K562 (cell line): ENCODE results near the gene MBD3L4. TPM values are rescaled to one million over a fixed set of nuclear protein-coding genes. Genes with fewer than 3 reads are reported as not detected.

Source experiments
- ATAC-seq: fragments of 200-7000 bp; cut with Tn5 transposase; 3 replicates; pipeline ENCODE4 v1.9.1; 2020; ENCODE audit warnings: moderate library complexity
- BruUV-seq: library from RNA; stranded (reverse); fragments of 400-500 nt; replicated peaks from 2 replicates; lab custom pipeline; 2021; lab: Mats Ljungman, UMichigan
- CTCF ChIA-PET: fragments of 300-600 bp; formaldehyde crosslinking; extraction: SDS; loops from one replicate; lab custom pipeline; 2021; ENCODE audit warnings: low intra/inter-chr PET ratio; lab: Yijun Ruan, JAX
- POLR2A ChIA-PET: fragments of 300-600, 350-650 bp; sonication (Branson Sonifier 250); formaldehyde crosslinking; extraction: SDS; loops from one replicate; lab custom pipeline; 2021; ENCODE audit warnings: antibody characterized with exemption, inconsistent platforms; lab: Yijun Ruan, JAX
- DNase-seq, 4 experiments: peaks; one replicate each; pipeline versions ENCODE4 v3.0.0 to v3.0.0-alpha.2; 2011 to 2018; ENCODE audit warnings: low spot score in 3 of 4, mixed read lengths in 3 of 4; ENCODE audit errors: extremely low read depth in 1 of 4
- FAIRE-seq: peaks from 2 replicates; lab custom pipeline; 2011; peaks lifted over from hg19 to GRCh38; lab: Jason Lieb, UNC
- H2AFZ ChIP-seq: 2 replicates; pipeline ENCODE4 v1.6.0; 2011; ENCODE audit warnings: low read depth, low read length, control low read depth, inconsistent platforms
- H3K27ac ChIP-seq: fragments of 200-600 bp; 3 replicates; pipeline ENCODE4 v1.8.0; 2011; ENCODE audit warnings: low read depth, mild to moderate bottlenecking, control low read depth, inconsistent platforms, low read length, moderate library complexity, mixed read lengths; ENCODE audit errors: extremely low read depth
- H3K27me3 ChIP-seq, 2 experiments: fragments of 300-600 bp in 1 of 2; 2 replicates in 1 of 2; 3 replicates in 1 of 2; pipeline versions ENCODE4 v1.6.0 to v1.8.0; 2011; ENCODE audit warnings: inconsistent platforms in 2 of 2, low read length in 2 of 2, mild to moderate bottlenecking in 1 of 2, mixed read lengths in 1 of 2, moderate library complexity in 1 of 2; ENCODE audit not compliant: control insufficient read depth in 2 of 2, insufficient read depth in 2 of 2
- H3K36me3 ChIP-seq: fragments of 300-600 bp; 3 replicates; pipeline ENCODE4 v1.8.0; 2011; ENCODE audit warnings: mild to moderate bottlenecking, low read length, inconsistent platforms; ENCODE audit not compliant: control insufficient read depth, insufficient read depth
- H3K4me1 ChIP-seq, 2 experiments: fragments of 200-600 bp in 1 of 2; replicated peaks in 1 of 2; 2 replicates in 1 of 2; 3 replicates in 1 of 2; pipeline versions ENCODE4 v1.5.1 to v1.8.0; 2011; ENCODE audit warnings: inconsistent platforms in 2 of 2, low read length in 2 of 2, mild to moderate bottlenecking in 1 of 2, mixed read lengths in 1 of 2, moderate library complexity in 1 of 2; ENCODE audit not compliant: control insufficient read depth in 2 of 2, insufficient read depth in 2 of 2
- H3K4me2 ChIP-seq: 2 replicates; pipeline ENCODE4 v1.6.1; 2011; ENCODE audit warnings: low read length, control low read depth, inconsistent platforms, mixed read lengths; ENCODE audit not compliant: insufficient read depth
- H3K4me3 ChIP-seq: fragments of 200-600 bp; sonication (generic), shearing (Covaris generic); 2 replicates; pipeline ENCODE4 v1.5.1; 2016; ENCODE audit warnings: control low read depth, inconsistent platforms
- H3K79me2 ChIP-seq: fragments of 200-600 bp; 3 replicates; pipeline ENCODE4 v1.8.0; 2011; ENCODE audit warnings: low read length, inconsistent platforms; ENCODE audit not compliant: control insufficient read depth, insufficient read depth
- H3K9ac ChIP-seq, 2 experiments: 2 replicates each; pipeline versions ENCODE4 v1.6.0 to v1.6.1; 2011; ENCODE audit warnings: low read depth in 2 of 2, low read length in 2 of 2, control low read depth in 1 of 2, inconsistent platforms in 1 of 2, mild to moderate bottlenecking in 1 of 2, mixed read lengths in 1 of 2; ENCODE audit not compliant: insufficient read depth in 1 of 2
- H3K9me1 ChIP-seq: one replicate; pipeline ENCODE4 v1.6.0; 2011; ENCODE audit warnings: inconsistent platforms, mild to moderate bottlenecking, low read length, moderate library complexity; ENCODE audit not compliant: control insufficient read depth, insufficient read depth
- H3K9me3 ChIP-seq: replicated peaks from 2 replicates; pipeline ENCODE4 v1.5.1; 2011; ENCODE audit warnings: low read depth, low read length, inconsistent platforms; ENCODE audit not compliant: control insufficient read depth, insufficient read depth
- H4K20me1 ChIP-seq: replicated peaks from 2 replicates; pipeline ENCODE4 v1.6.1; 2011; ENCODE audit warnings: low read length, inconsistent platforms, mixed read lengths; ENCODE audit not compliant: control insufficient read depth, insufficient read depth
- PHF8 ChIP-seq: fragments of 200-600 bp; sonication (generic); IDR thresholded peaks from 2 replicates; pipeline ENCODE4 v1.6.1; 2012; ENCODE audit warnings: mixed run types, mild to moderate bottlenecking, inconsistent platforms, low read length, moderate library complexity, borderline replicate concordance
- POLR2AphosphoS2 ChIP-seq: IDR thresholded peaks from 2 replicates; pipeline ENCODE4 v1.6.1; 2012; ENCODE audit warnings: low read length, improper control_type of control experiment
- ZNF512 ChIP-seq: IDR thresholded peaks from 2 replicates; pipeline ENCODE4 v1.6.1; 2016; ENCODE audit warnings: missing genetic modification characterization, missing compliant biosample characterization
- WGBS: fragments of 100-300 bp; shearing (Covaris generic); methylation state at CpG from one replicate; pipeline ENCODE4 v1.1.6; 2016; ENCODE audit warnings: low coverage, mixed read lengths; ENCODE audit not compliant: insufficient coverage; ENCODE audit errors: missing lambda C conversion rate; 5-methylcytosine and 5-hydroxymethylcytosine counted together
- in situ Hi-C: fragments of 300-500 bp; cut with MboI; formaldehyde crosslinking; loops from 4 replicates; pipeline ENCODE4 v1.15.0; 2018; ENCODE audit warnings: inconsistent platforms, mixed read lengths
- intact Hi-C: fragments of 100-400 bp; cut with micrococcal nuclease; formaldehyde crosslinking; loops from 2 replicates; pipeline ENCODE4 v1.14.2; 2022
- polyA plus RNA-seq, 8 experiments: library from polyadenylated mRNA; depleted of rRNA in 4 of 8; stranded (reverse) in 5 of 8; unstranded in 3 of 8; fragments of >200 nt; fragmentation: Nextera tagmentation in 2 of 8; fragmentation: Illumina TruSeq in 1 of 8; extraction: Ambion mirVana in 2 of 8; extraction: Trizol in 1 of 8; gene quantifications; 2 replicates each; pipeline versions ENCODE4 v1.2.1 to v1.2.3, GENCODE V29; 2011 to 2014; ENCODE audit warnings: inconsistent platforms in 1 of 8, missing spikeins in 1 of 8
- total RNA-seq, 7 experiments: library from RNA; depleted of rRNA in 6 of 7; stranded (reverse); fragments of >200 nt in 6 of 7; fragmentation: Illumina TruSeq in 2 of 7; extraction: Trizol in 2 of 7; gene quantifications; 2 replicates each; pipeline versions ENCODE4 v1.2.1 to v1.2.3, GENCODE V29; 2011 to 2021; ENCODE audit warnings: low replicate concordance in 1 of 7

Gene MBD3L4
- total and polyA plus RNA-seq, 9 of the 15 experiments (the other 6 are each of a cell fraction or from before 2014, with no cell fraction given), result not detected

- in situ Hi-C loops, result no loop called here
- POLR2A ChIA-PET, result interaction anchor here (1.1 to 1.5 kb wide), 2 partner anchors 10 to 17 kb away, joined by 3 to 4 read pairs; no protein-coding TSS in a partner anchor
- WGBS, result 0% methylated on average over 4 of the region's 4 CpGs
Observed at GRCh38 chr19:6987850-6988249, 52.1 kb downstream of the MBD3L4 start.

More at GRCh38 chr19:6987850-6988249, 52.1 kb downstream of the MBD3L4 start:
- no peak for DNase-seq
- H3K9ac ChIP-seq, result no peak overlapping the region
- H4K20me1 ChIP-seq, result no peaks in the 10 kb centered on the region
- H3K27me3 ChIP-seq, result peaks cover 0 to 21% of the 10 kb centered on the region in 2 experiments; a peak in 2 of 5 replicates
- FAIRE-seq, result no peak
- H3K36me3 ChIP-seq, result no peaks in the 10 kb centered on the region
- ATAC-seq, result no peak
- H2AFZ ChIP-seq, result no peak overlapping the region
- H3K9me3 ChIP-seq, result peaks cover 2% of the 10 kb centered on the region; the same call in 1 of the 2 replicates
- H3K27ac ChIP-seq, result no peak overlapping the region
- no peak for TF ChIP-seq ZNF512 (tag)
- TF ChIP-seq POLR2AphosphoS2, result no peak
- TF ChIP-seq PHF8, result no peak
- intact Hi-C loops, result no loop called here
- CTCF ChIA-PET, result no interaction called here
- BruUV-seq, result no TSS peak
- H3K79me2 ChIP-seq, result no peaks in the 10 kb centered on the region
- H3K4me1 ChIP-seq, result no peaks in the 10 kb centered on the region
- no peak overlapping the region for H3K4me3 ChIP-seq
- H3K9me1 ChIP-seq, result no peaks in the 10 kb centered on the region
- H3K4me2 ChIP-seq, result no peak overlapping the region

Other genes starting within 250 kb of the MBD3L4 start
- gene ADGRE1, start 152.6 kb downstream of the MBD3L4 start, total RNA-seq (2014; rRNA removed), result 0.08 and 0.09 TPM in 2 replicates
- 0.22 and 0.45 TPM in 2 replicates for gene ADGRE1, start 152.6 kb downstream of the MBD3L4 start, total RNA-seq (2014; rRNA removed; fragmentation: Illumina TruSeq; extraction: Trizol)
- gene ADGRE1, start 152.6 kb downstream of the MBD3L4 start, total RNA-seq (2015; rRNA removed; fragmentation: Illumina TruSeq; extraction: Trizol), result 0.25 and 0.26 TPM in 2 replicates
- 0.07 and 0.49 TPM in 2 replicates for gene ADGRE1, start 152.6 kb downstream of the MBD3L4 start, total RNA-seq (2021)
- gene ADGRE1, start 152.6 kb downstream of the MBD3L4 start, polyA plus RNA-seq (2011; rRNA removed), result 0.19 and 0.25 TPM in 2 replicates
- gene ADGRE1, start 152.6 kb downstream of the MBD3L4 start, polyA plus RNA-seq (2014; fragmentation: Illumina TruSeq; extraction: Trizol), result 0.25 and 0.30 TPM in 2 replicates
- gene ADGRE1, start 152.6 kb downstream of the MBD3L4 start, polyA plus RNA-seq (2014; fragmentation: Nextera tagmentation; extraction: Ambion mirVana), result under 1 TPM in 1 of 2 experiments, not detected in 1; 0.28 TPM
- 0.24 and 0.31 TPM in 2 replicates for gene ADGRE1, start 152.6 kb downstream of the MBD3L4 start, polyA plus RNA-seq (2014; rRNA removed)
- not detected in 2 replicates for gene MBD3L2B, start 18.7 kb downstream of the MBD3L4 start, total RNA-seq (2014; rRNA removed)
- gene MBD3L2B, start 18.7 kb downstream of the MBD3L4 start, total RNA-seq (2014; rRNA removed; fragmentation: Illumina TruSeq; extraction: Trizol), result not detected in 2 replicates
- gene MBD3L2B, start 18.7 kb downstream of the MBD3L4 start, total RNA-seq (2015; rRNA removed; fragmentation: Illumina TruSeq; extraction: Trizol), result not detected in 2 replicates
- gene MBD3L2B, start 18.7 kb downstream of the MBD3L4 start, total RNA-seq (2021), result not detected in 2 replicates
- not detected in 2 replicates for gene MBD3L2B, start 18.7 kb downstream of the MBD3L4 start, polyA plus RNA-seq (2011; rRNA removed)
- not detected in 2 replicates for gene MBD3L2B, start 18.7 kb downstream of the MBD3L4 start, polyA plus RNA-seq (2014; fragmentation: Illumina TruSeq; extraction: Trizol)
- not detected for gene MBD3L2B, start 18.7 kb downstream of the MBD3L4 start, polyA plus RNA-seq (2014; fragmentation: Nextera tagmentation; extraction: Ambion mirVana)
- gene MBD3L2B, start 18.7 kb downstream of the MBD3L4 start, polyA plus RNA-seq (2014; rRNA removed), result not detected in 2 replicates
- not detected in 2 replicates for gene MBD3L5, start 9.6 kb downstream of the MBD3L4 start, total RNA-seq (2014; rRNA removed)
- not detected in 2 replicates for gene MBD3L5, start 9.6 kb downstream of the MBD3L4 start, total RNA-seq (2014; rRNA removed; fragmentation: Illumina TruSeq; extraction: Trizol)
- not detected in 2 replicates for gene MBD3L5, start 9.6 kb downstream of the MBD3L4 start, total RNA-seq (2015; rRNA removed; fragmentation: Illumina TruSeq; extraction: Trizol)
- gene MBD3L5, start 9.6 kb downstream of the MBD3L4 start, total RNA-seq (2021), result not detected in 2 replicates
- gene MBD3L5, start 9.6 kb downstream of the MBD3L4 start, polyA plus RNA-seq (2011; rRNA removed), result not detected in 2 replicates
- gene MBD3L5, start 9.6 kb downstream of the MBD3L4 start, polyA plus RNA-seq (2014; fragmentation: Illumina TruSeq; extraction: Trizol), result not detected in 2 replicates
- gene MBD3L5, start 9.6 kb downstream of the MBD3L4 start, polyA plus RNA-seq (2014; fragmentation: Nextera tagmentation; extraction: Ambion mirVana), result not detected
- gene MBD3L5, start 9.6 kb downstream of the MBD3L4 start, polyA plus RNA-seq (2014; rRNA removed), result not detected in 2 replicates
- gene MBD3L2, start 9.1 kb upstream of the MBD3L4 start, total RNA-seq (2014; rRNA removed), result not detected in 2 replicates
- gene MBD3L2, start 9.1 kb upstream of the MBD3L4 start, total RNA-seq (2014; rRNA removed; fragmentation: Illumina TruSeq; extraction: Trizol), result not detected in 2 replicates
- not detected in 2 replicates for gene MBD3L2, start 9.1 kb upstream of the MBD3L4 start, total RNA-seq (2015; rRNA removed; fragmentation: Illumina TruSeq; extraction: Trizol)
- gene MBD3L2, start 9.1 kb upstream of the MBD3L4 start, total RNA-seq (2021), result not detected in 2 replicates
- gene MBD3L2, start 9.1 kb upstream of the MBD3L4 start, polyA plus RNA-seq (2011; rRNA removed), result not detected in 2 replicates
- gene MBD3L2, start 9.1 kb upstream of the MBD3L4 start, polyA plus RNA-seq (2014; fragmentation: Illumina TruSeq; extraction: Trizol), result not detected in 2 replicates
- gene MBD3L2, start 9.1 kb upstream of the MBD3L4 start, polyA plus RNA-seq (2014; fragmentation: Nextera tagmentation; extraction: Ambion mirVana), result not detected
- not detected in 2 replicates for gene MBD3L2, start 9.1 kb upstream of the MBD3L4 start, polyA plus RNA-seq (2014; rRNA removed)
- gene MBD3L3, start 18.5 kb upstream of the MBD3L4 start, total RNA-seq (2014; rRNA removed), result not detected in 2 replicates
- not detected in 2 replicates for gene MBD3L3, start 18.5 kb upstream of the MBD3L4 start, total RNA-seq (2014; rRNA removed; fragmentation: Illumina TruSeq; extraction: Trizol)
- gene MBD3L3, start 18.5 kb upstream of the MBD3L4 start, total RNA-seq (2015; rRNA removed; fragmentation: Illumina TruSeq; extraction: Trizol), result not detected in 2 replicates
- not detected in 2 replicates for gene MBD3L3, start 18.5 kb upstream of the MBD3L4 start, total RNA-seq (2021)
- not detected in 2 replicates for gene MBD3L3, start 18.5 kb upstream of the MBD3L4 start, polyA plus RNA-seq (2011; rRNA removed)
- not detected in 2 replicates for gene MBD3L3, start 18.5 kb upstream of the MBD3L4 start, polyA plus RNA-seq (2014; fragmentation: Illumina TruSeq; extraction: Trizol)
- gene MBD3L3, start 18.5 kb upstream of the MBD3L4 start, polyA plus RNA-seq (2014; fragmentation: Nextera tagmentation; extraction: Ambion mirVana), result not detected
- not detected in 2 replicates for gene MBD3L3, start 18.5 kb upstream of the MBD3L4 start, polyA plus RNA-seq (2014; rRNA removed)
- gene ZNF557, start 29.5 kb upstream of the MBD3L4 start, total RNA-seq (2014; rRNA removed), result 5.1 and 5.7 TPM in 2 replicates
- gene ZNF557, start 29.5 kb upstream of the MBD3L4 start, total RNA-seq (2014; rRNA removed; fragmentation: Illumina TruSeq; extraction: Trizol), result 5.6 and 7.1 TPM in 2 replicates
- 6.6 and 6.7 TPM in 2 replicates for gene ZNF557, start 29.5 kb upstream of the MBD3L4 start, total RNA-seq (2015; rRNA removed; fragmentation: Illumina TruSeq; extraction: Trizol)
- gene ZNF557, start 29.5 kb upstream of the MBD3L4 start, total RNA-seq (2021), result 5.4 TPM in 2 replicates
- 3.5 and 4.0 TPM in 2 replicates for gene ZNF557, start 29.5 kb upstream of the MBD3L4 start, polyA plus RNA-seq (2011; rRNA removed)
- gene ZNF557, start 29.5 kb upstream of the MBD3L4 start, polyA plus RNA-seq (2014; fragmentation: Illumina TruSeq; extraction: Trizol), result 2.6 and 3.0 TPM in 2 replicates
- gene ZNF557, start 29.5 kb upstream of the MBD3L4 start, polyA plus RNA-seq (2014; fragmentation: Nextera tagmentation; extraction: Ambion mirVana), result 1 to 10 TPM; 3.8 to 4.4 TPM
- 2.2 and 2.8 TPM in 2 replicates for gene ZNF557, start 29.5 kb upstream of the MBD3L4 start, polyA plus RNA-seq (2014; rRNA removed)